NB4 (cell line): ENCODE measurements around the gene MALAT1.

Experiments
- DNase-seq: peaks from one replicate; pipeline ENCODE4 v3.0.0; 2010; ENCODE audit warnings: low read depth
- H3K4me3 ChIP-seq: one replicate; pipeline ENCODE4 v1.5.1; 2011; ENCODE audit warnings: mild to moderate bottlenecking, low read depth, low read length, moderate library complexity
- CTCF ChIP-seq: IDR thresholded peaks from one replicate; pipeline ENCODE4 v1.5.1; 2012; ENCODE audit warnings: low read depth, low read length
- MAX ChIP-seq: IDR thresholded peaks from 2 replicates; pipeline ENCODE4 v1.6.1; 2011; ENCODE audit warnings: low read depth, low read length
- MYC ChIP-seq: IDR thresholded peaks from 2 replicates; pipeline ENCODE4 v1.6.1; 2011; ENCODE audit warnings: low read depth, low read length
- POLR2A ChIP-seq: IDR thresholded peaks from 2 replicates; pipeline ENCODE4 v1.6.1; 2011; ENCODE audit warnings: mild to moderate bottlenecking; ENCODE audit not compliant: insufficient read length; ENCODE audit errors: extremely low read depth

Gene MALAT1

DNA sequence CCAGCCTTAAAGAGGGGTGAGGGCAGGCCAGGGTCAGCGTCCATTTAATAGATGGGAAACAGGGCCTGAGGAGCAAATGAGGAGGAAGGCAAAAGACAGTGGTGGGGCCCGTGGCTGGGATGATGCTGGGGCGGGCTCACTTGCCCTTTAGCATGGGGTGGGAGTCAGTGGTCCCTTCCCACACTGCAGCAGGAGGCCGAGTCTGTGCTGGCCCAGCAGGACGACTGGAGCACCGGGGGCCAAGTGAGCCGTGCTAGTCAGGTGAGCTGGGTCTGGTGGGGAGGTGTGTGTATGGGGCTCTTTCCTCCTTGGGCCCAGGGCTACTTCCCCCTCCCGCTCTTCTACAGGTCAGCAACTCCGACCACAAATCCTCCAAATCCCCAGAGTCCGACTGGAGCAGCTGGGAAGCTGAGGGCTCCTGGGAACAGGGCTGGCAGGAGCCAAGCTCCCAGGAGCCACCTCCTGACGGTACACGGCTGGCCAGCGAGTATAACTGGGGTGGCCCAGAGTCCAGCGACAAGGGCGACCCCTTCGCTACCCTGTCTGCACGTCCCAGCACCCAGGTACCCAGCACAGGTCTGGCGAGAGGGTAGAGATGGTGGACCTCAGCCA lies 38.9 kb downstream of the MALAT1 start:
- no peak for DNase-seq
- TF ChIP-seq POLR2A (no peak), CTCF (no peak), MYC (no peak), MAX (no peak)
- H3K4me3 ChIP-seq = no peak overlapping the region

GRCh38 chr11:65538232-65538914 lies 39.5 kb downstream of the MALAT1 start:
- H3K4me3 ChIP-seq = no peak overlapping the region
- TF ChIP-seq MAX = no peak
- TF ChIP-seq MYC = no peak
- no peak for TF ChIP-seq POLR2A
- TF ChIP-seq CTCF = no peak
- DNase-seq = no peak

DNA sequence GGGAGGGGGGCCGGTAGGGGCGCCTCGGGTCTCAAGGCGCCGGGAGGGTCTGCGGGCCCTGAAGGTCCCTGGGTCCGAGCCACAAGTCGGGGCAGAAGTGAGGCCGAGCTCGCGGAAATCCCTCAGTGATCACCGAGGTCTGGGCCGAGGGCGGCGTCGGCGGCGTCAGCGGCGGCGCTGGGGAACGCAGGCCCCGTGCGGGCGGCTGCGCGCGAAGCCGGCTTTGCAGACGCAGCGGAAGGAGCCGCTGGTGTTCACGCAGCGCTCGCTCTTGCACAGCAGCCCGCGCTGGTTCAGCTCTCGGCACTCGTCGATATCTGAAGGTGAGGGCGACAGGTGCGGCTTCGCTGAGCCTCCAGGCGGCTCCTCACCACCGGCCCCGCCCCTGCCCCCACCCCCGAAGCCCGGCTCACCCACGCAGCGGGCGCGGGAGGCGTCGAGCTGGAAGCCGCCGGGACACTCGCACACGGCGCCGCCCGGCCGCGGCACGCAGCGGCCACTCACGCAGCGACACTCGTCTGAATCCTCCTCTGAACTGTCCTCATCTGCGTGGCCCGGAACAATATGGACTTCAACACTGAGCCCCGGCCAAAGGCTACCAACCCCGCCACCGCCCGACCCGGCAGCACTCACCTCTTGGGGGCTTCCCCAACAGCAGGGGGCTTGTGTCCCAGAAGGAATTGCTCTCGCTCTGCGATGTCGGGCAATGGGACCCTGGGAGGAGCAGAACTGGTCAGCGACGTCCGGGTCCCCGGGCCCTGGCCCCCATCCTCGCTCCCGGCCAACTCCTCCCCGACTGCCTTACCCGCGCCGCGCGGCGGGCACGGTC lies 40.3 kb downstream of the MALAT1 start:
- no peak overlapping the region for H3K4me3 ChIP-seq
- TF ChIP-seq MYC = no peak
- TF ChIP-seq MAX = no peak
- TF ChIP-seq CTCF = no peak
- no peak for TF ChIP-seq POLR2A

GRCh38 chr11:65539744-65540289 lies 41.0 kb downstream of the MALAT1 start:
- TF ChIP-seq MAX (no peak), CTCF (no peak), MYC (no peak), POLR2A (no peak)
- DNase-seq = no peak
- peak overlapping the region; percentile 64 for H3K4me3 ChIP-seq

More for the DNA sequence above, 40.3 kb downstream of the MALAT1 start:
- DNase-seq = no peak

DNA sequence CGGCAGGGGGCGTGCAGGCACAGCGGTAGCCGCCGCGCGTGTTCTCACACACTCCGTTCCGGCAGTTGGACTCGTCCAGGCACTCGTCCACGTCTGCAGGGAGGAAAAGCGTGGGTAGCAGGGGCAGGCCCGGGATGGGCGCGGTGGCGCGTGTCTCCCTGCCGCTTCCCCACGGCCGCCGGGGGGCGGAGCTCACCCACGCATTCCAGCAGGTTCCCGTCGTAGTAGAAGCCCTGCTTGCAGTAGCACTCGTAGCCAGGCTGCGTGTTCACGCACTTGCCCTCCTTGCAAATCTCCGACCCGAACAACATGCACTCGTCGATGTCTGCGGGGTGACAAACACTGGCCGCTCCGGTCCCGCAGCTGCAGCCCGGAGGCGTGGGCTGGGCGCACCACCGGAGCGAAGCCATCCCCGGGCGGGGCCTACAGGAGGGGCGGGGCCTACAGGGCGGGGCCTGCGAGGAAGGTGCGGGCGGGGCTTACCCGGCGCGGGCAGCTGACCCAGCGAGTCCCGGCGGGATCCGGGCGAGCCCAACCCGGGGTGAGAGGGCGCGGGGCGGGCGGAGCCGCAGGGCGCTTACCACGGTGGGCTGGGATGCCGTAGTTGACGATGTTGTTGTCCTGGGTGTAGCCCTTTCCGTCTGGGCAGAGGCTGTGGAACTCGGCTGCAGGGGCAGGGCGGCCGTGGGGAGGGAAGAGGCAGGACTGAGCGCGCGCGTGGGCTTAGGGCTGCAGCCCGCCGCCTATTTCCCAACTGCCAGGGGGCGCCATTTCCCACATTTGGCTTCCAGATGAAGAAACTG lies 41.6 kb downstream of the MALAT1 start:
- TF ChIP-seq MYC (peak; percentile 42; the same call in 1 of the 2 replicates), CTCF (peak; percentile 72), MAX (peak; percentile 50; the same call in 1 of the 2 replicates), POLR2A (no peak)
- H3K4me3 ChIP-seq = peak overlapping the region; percentile 64
- DNase-seq = peak; percentile 91
